Lower leg skin (tissue), 4 donors: ENCODE data around the gene RPL31. TPM values are rescaled to one million over a fixed set of nuclear protein-coding genes. Genes with fewer than 3 reads are reported as not detected.

Experiments
- DNase-seq, 2 donors: peaks; one replicate each; pipeline ENCODE4 v3.0.0-alpha.2; 2019; ENCODE audit warnings: low spot score in 2 of 2
- H3K4me3 ChIP-seq: fragments of 200-600 bp; sonication (generic); 2 replicates; pipeline ENCODE4 v1.5.1; 2017; ENCODE audit warnings: mild to moderate bottlenecking, low read depth; ENCODE audit not compliant: poor library complexity, severe bottlenecking
- CTCF ChIP-seq, 3 donors: fragments of 450-650 bp; IDR thresholded peaks; one replicate each; pipeline ENCODE4 v1.5.1; 2016; ENCODE audit warnings: antibody characterized with exemption in 3 of 3, mild to moderate bottlenecking in 3 of 3, moderate library complexity in 2 of 3
- POLR2A ChIP-seq, 2 donors: fragments of 450-650 bp; IDR thresholded peaks; one replicate each; pipeline ENCODE4 v1.6.1; 2016 to 2017; ENCODE audit warnings: antibody characterized with exemption in 2 of 2, mild to moderate bottlenecking in 1 of 2, moderate library complexity in 1 of 2
- WGBS, 2 donors: methylation state at CpG; one replicate each; pipeline ENCODE4 v1.1.5; 2018; 5-methylcytosine and 5-hydroxymethylcytosine counted together
- intact Hi-C: fragments of 100-400 bp; cut with DNase I; formaldehyde crosslinking; loops from one replicate; pipeline ENCODE4 v1.15.0; 2023; ENCODE audit warnings: low total_unique reads
- total RNA-seq, 4 donors: library from RNA; depleted of rRNA; stranded (reverse); fragments of >200 nt; gene quantifications; one replicate each; pipeline ENCODE4 v1.1.0, GENCODE V29; 2016

The RPL31 gene
- total RNA-seq, 4 donors from 2014 or later: 1,244 to 1,827 (median 1,503) TPM

- no peak overlapping the region for H3K4me3 ChIP-seq
- no peak for TF ChIP-seq POLR2A (IDR thresholded peaks at IDR 0.05)
- TF ChIP-seq CTCF (IDR thresholded peaks at IDR 0.05): no peak
- WGBS, 2 donors: 93 to 97% methylated on average over 7 of the region's 7 CpGs
- intact Hi-C loops: no loop called here
- DNase-seq: no peak
Observed at GRCh38 chr2:100975521-100975785, 26.6 kb upstream of the RPL31 start.

- DNase-seq: no peak
- intact Hi-C loops: no loop called here
- no peak overlapping the region for H3K4me3 ChIP-seq
- 85 to 95% methylated on average over 6 of the region's 6 CpGs for WGBS, 2 donors
- TF ChIP-seq CTCF (IDR thresholded peaks at IDR 0.05) (no peak), POLR2A (IDR thresholded peaks at IDR 0.05) (no peak)
Observed at GRCh38 chr2:100976061-100976460, 26.0 kb upstream of the RPL31 start.

- H3K4me3 ChIP-seq: no peak overlapping the region
- WGBS, 2 donors: 88% methylated on average over 19 of the region's 19 CpGs
- no peak for DNase-seq
- intact Hi-C loops: no loop called here
- TF ChIP-seq POLR2A (IDR thresholded peaks at IDR 0.05): no peak
- no peak for TF ChIP-seq CTCF (IDR thresholded peaks at IDR 0.05)
Observed at GRCh38 chr2:100976645-100977391, 25.3 kb upstream of the RPL31 start.

GRCh38 chr2:100977511-100977910 lies 24.6 kb upstream of the RPL31 start:
- H3K4me3 ChIP-seq: no peak overlapping the region
- TF ChIP-seq POLR2A (IDR thresholded peaks at IDR 0.05) (no peak), CTCF (IDR thresholded peaks at IDR 0.05) (no peak)
- intact Hi-C loops: no loop called here
- no peak for DNase-seq
- 90 to 94% methylated on average over 12 of the region's 12 CpGs for WGBS, 2 donors

- intact Hi-C loops: no loop called here
- no peak overlapping the region for H3K4me3 ChIP-seq
- no peak for DNase-seq
- 75 to 77% methylated on average over 16 of the region's 16 CpGs for WGBS, 2 donors
- no peak for TF ChIP-seq CTCF (IDR thresholded peaks at IDR 0.05)
- TF ChIP-seq POLR2A (IDR thresholded peaks at IDR 0.05): no peak
Observed at GRCh38 chr2:100978582-100979191, 23.4 kb upstream of the RPL31 start.
